Measurements from ENCODE around the gene MAS1L. TPM values are rescaled to one million over a fixed set of nuclear protein-coding genes. Genes with fewer than 3 reads are reported as not detected.

MAS1L gene
- total and polyA plus RNA-seq, 4 donors = not detected

DNA sequence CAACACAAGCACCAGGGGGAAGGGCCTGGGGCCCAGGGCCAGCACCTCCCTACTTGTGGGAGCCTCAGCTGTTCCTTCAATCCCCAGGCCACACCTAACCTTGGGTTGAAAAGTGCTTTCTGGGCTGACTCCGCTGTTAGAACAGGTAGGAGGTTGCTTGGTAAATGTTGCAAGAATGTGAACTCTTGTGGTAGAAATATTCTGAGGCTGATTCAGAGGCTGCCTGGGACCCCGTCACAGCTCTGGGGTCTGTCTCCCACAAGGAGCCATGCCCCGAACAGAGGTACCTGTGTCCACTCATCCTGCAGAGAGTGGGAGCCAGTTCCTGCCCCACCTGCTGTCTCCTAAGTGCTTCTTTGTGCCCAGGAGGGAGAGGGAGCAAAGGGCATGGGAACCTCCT lies 14.4 kb upstream of the MAS1L start:
- TF ChIP-seq HNF4A (conservative IDR thresholded peaks at IDR 0.05) (no peak), EGR1 (IDR thresholded peaks at IDR 0.05; ENCODE audit: low read depth in 2 of 2) (no peak), YY1 (IDR thresholded peaks at IDR 0.05) (no peak), FOXA1 (IDR thresholded peaks at IDR 0.05) (no peak)
- TF ChIP-seq, protein P1, sequence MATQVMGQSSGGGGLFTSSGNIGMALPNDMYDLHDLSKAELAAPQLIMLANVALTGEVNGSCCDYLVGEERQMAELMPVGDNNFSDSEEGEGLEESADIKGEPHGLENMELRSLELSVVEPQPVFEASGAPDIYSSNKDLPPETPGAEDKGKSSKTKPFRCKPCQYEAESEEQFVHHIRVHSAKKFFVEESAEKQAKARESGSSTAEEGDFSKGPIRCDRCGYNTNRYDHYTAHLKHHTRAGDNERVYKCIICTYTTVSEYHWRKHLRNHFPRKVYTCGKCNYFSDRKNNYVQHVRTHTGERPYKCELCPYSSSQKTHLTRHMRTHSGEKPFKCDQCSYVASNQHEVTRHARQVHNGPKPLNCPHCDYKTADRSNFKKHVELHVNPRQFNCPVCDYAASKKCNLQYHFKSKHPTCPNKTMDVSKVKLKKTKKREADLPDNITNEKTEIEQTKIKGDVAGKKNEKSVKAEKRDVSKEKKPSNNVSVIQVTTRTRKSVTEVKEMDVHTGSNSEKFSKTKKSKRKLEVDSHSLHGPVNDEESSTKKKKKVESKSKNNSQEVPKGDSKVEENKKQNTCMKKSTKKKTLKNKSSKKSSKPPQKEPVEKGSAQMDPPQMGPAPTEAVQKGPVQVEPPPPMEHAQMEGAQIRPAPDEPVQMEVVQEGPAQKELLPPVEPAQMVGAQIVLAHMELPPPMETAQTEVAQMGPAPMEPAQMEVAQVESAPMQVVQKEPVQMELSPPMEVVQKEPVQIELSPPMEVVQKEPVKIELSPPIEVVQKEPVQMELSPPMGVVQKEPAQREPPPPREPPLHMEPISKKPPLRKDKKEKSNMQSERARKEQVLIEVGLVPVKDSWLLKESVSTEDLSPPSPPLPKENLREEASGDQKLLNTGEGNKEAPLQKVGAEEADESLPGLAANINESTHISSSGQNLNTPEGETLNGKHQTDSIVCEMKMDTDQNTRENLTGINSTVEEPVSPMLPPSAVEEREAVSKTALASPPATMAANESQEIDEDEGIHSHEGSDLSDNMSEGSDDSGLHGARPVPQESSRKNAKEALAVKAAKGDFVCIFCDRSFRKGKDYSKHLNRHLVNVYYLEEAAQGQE (IDR thresholded peaks at IDR 0.05) = no peak
- Histone ChIP-seq H3K27me3 (ENCODE audit: control insufficient read depth in 4 of 4, insufficient read depth in 4 of 4, low read length in 3 of 4) (no peaks in the 10 kb centered on the region), H3K9ac (ENCODE audit: low read depth in 1 of 2, low read length in 2 of 2) (no peak overlapping the region), H3K9me3 (ENCODE audit: control insufficient read depth in 4 of 4, low read length in 3 of 4) (no peaks in the 10 kb centered on the region), H3K36me3 (ENCODE audit: control insufficient read depth in 4 of 4, insufficient read depth in 3 of 4, low read depth in 1 of 4, low read length in 3 of 4) (peaks cover 0 to 1% (median 0%) of the 10 kb centered on the region in 4 donors), H3K27ac (ENCODE audit: low read depth in 1 of 2, low read length in 2 of 2) (no peak overlapping the region), H3K4me3 (ENCODE audit: low read depth in 1 of 3, low read length in 3 of 3) (no peak overlapping the region), H3K4me1 (ENCODE audit: control insufficient read depth in 4 of 4, insufficient read depth in 4 of 4, low read length in 3 of 4) (no peaks in the 10 kb centered on the region)
- 92% methylated on average over 3 of the region's 3 CpGs for WGBS
- DNase-seq (ENCODE audit: low spot score) = peak; percentile 14

DNA sequence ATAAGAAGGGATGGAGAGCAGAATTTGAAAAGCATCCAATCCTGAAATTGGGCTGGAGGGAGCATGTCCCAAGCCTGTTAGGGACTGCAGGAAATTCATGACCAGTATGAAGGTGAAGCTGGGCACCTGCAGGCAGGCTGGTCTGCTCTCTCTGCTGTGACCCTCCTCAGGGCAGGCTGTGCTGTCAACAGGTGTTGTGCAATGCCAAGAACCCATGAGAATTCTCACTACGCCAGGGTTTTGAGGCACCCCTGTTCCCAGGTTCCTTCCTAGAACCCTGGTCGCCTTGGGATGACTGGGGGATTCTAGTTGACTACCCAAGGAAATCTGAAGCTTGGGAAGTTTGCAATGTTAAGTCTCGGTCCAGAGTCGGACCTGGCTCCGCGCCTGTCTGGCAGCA lies 13.3 kb upstream of the MAS1L start:
- Histone ChIP-seq H3K27me3 (ENCODE audit: control insufficient read depth in 4 of 4, insufficient read depth in 4 of 4, low read length in 3 of 4) (no peaks in the 10 kb centered on the region), H3K4me1 (ENCODE audit: control insufficient read depth in 4 of 4, insufficient read depth in 4 of 4, low read length in 3 of 4) (no peaks in the 10 kb centered on the region), H3K4me3 (ENCODE audit: low read depth in 1 of 3, low read length in 3 of 3) (no peak overlapping the region), H3K27ac (ENCODE audit: low read depth in 1 of 2, low read length in 2 of 2) (no peak overlapping the region), H3K9ac (ENCODE audit: low read depth in 1 of 2, low read length in 2 of 2) (no peak overlapping the region), H3K9me3 (ENCODE audit: control insufficient read depth in 4 of 4, low read length in 3 of 4) (no peaks in the 10 kb centered on the region), H3K36me3 (ENCODE audit: control insufficient read depth in 4 of 4, insufficient read depth in 3 of 4, low read depth in 1 of 4, low read length in 3 of 4) (peaks cover 0 to 1% (median 0%) of the 10 kb centered on the region in 4 donors)
- peak; percentile 23 for DNase-seq (ENCODE audit: low spot score)
- no peak for TF ChIP-seq RXRA (IDR thresholded peaks at IDR 0.05)
- TF ChIP-seq HNF4G (IDR thresholded peaks at IDR 0.05) = no peak
- TF ChIP-seq, protein P2, sequence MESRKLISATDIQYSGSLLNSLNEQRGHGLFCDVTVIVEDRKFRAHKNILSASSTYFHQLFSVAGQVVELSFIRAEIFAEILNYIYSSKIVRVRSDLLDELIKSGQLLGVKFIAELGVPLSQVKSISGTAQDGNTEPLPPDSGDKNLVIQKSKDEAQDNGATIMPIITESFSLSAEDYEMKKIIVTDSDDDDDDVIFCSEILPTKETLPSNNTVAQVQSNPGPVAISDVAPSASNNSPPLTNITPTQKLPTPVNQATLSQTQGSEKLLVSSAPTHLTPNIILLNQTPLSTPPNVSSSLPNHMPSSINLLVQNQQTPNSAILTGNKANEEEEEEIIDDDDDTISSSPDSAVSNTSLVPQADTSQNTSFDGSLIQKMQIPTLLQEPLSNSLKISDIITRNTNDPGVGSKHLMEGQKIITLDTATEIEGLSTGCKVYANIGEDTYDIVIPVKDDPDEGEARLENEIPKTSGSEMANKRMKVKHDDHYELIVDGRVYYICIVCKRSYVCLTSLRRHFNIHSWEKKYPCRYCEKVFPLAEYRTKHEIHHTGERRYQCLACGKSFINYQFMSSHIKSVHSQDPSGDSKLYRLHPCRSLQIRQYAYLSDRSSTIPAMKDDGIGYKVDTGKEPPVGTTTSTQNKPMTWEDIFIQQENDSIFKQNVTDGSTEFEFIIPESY (IDR thresholded peaks at IDR 0.05) = no peak
- TF ChIP-seq, protein P3, sequence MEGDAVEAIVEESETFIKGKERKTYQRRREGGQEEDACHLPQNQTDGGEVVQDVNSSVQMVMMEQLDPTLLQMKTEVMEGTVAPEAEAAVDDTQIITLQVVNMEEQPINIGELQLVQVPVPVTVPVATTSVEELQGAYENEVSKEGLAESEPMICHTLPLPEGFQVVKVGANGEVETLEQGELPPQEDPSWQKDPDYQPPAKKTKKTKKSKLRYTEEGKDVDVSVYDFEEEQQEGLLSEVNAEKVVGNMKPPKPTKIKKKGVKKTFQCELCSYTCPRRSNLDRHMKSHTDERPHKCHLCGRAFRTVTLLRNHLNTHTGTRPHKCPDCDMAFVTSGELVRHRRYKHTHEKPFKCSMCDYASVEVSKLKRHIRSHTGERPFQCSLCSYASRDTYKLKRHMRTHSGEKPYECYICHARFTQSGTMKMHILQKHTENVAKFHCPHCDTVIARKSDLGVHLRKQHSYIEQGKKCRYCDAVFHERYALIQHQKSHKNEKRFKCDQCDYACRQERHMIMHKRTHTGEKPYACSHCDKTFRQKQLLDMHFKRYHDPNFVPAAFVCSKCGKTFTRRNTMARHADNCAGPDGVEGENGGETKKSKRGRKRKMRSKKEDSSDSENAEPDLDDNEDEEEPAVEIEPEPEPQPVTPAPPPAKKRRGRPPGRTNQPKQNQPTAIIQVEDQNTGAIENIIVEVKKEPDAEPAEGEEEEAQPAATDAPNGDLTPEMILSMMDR (IDR thresholded peaks at IDR 0.05; ENCODE audit: low read depth, low read length, missing input control) = no peak
- TF ChIP-seq, protein P1 (IDR thresholded peaks at IDR 0.05) = no peak
- TF ChIP-seq JUND (IDR thresholded peaks at IDR 0.05) = no peak
- TF ChIP-seq TAF1 (conservative IDR thresholded peaks at IDR 0.05) = no peak
- no peak for TF ChIP-seq RAD21 (IDR thresholded peaks at IDR 0.05)
- no peak for TF ChIP-seq FOXA1 (IDR thresholded peaks at IDR 0.05)
- no peak for TF ChIP-seq EGR1 (IDR thresholded peaks at IDR 0.05; ENCODE audit: low read depth in 2 of 2)
- no peak for TF ChIP-seq NR2F2 (IDR thresholded peaks at IDR 0.05)
- TF ChIP-seq, protein P4, sequence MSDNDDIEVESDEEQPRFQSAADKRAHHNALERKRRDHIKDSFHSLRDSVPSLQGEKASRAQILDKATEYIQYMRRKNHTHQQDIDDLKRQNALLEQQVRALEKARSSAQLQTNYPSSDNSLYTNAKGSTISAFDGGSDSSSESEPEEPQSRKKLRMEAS (IDR thresholded peaks at IDR 0.05) = no peak
- no peak for TF ChIP-seq YY1 (IDR thresholded peaks at IDR 0.05)
- no peak for TF ChIP-seq GABPA (IDR thresholded peaks at IDR 0.05 in 1 of 2, conservative IDR thresholded peaks at IDR 0.05 in 1 of 2)
- WGBS = 92% methylated on average over 6 of the region's 6 CpGs

All from liver (tissue), 9 donors.